WTC11 (cell line): ENCODE measurements around the gene ZNF324. TPM values are rescaled to one million over a fixed set of nuclear protein-coding genes. Genes with fewer than 3 reads are reported as not detected.

Source experiments
- ATAC-seq: fragments of 200-7000 bp; cut with Tn5 transposase; 2 replicates; pipeline ENCODE4 v1.10.0; 2021; ENCODE audit warnings: mild to moderate bottlenecking, moderate library complexity
- CTCF ChIA-PET: fragments of 300-600 bp; sonication (Branson Sonifier 250); formaldehyde crosslinking; loops from one replicate; lab custom pipeline; 2021; ENCODE audit warnings: antibody characterized with exemption; lab: Charles Lee
- POLR2A ChIA-PET: fragments of 350-600 bp; sonication (Branson Sonifier 250); formaldehyde crosslinking; loops from one replicate; lab custom pipeline; 2021; ENCODE audit warnings: antibody characterized with exemption; lab: Charles Lee
- DNase-seq: peaks from one replicate; pipeline ENCODE4 v3.0.0; 2021; ENCODE audit warnings: low spot score
- H3K27ac Mint-ChIP-seq: 2 replicates; pipeline ENCODE4 v1.8.0; 2021; ENCODE audit warnings: mixed read lengths
- H3K27me3 Mint-ChIP-seq: 2 replicates; pipeline ENCODE4 v1.8.0; 2021; ENCODE audit warnings: low read depth, mild to moderate bottlenecking, moderate library complexity, mixed read lengths
- H3K36me3 Mint-ChIP-seq: 2 replicates; pipeline ENCODE4 v1.8.0; 2021; ENCODE audit warnings: mixed read lengths
- H3K4me1 Mint-ChIP-seq: 2 replicates; pipeline ENCODE4 v1.8.0; 2022; ENCODE audit warnings: mixed read lengths
- H3K4me3 Mint-ChIP-seq: 2 replicates; pipeline ENCODE4 v1.8.0; 2021; ENCODE audit warnings: mild to moderate bottlenecking, moderate library complexity, mixed read lengths
- H3K9me3 Mint-ChIP-seq: 2 replicates; pipeline ENCODE4 v1.8.0; 2021; ENCODE audit warnings: mixed read lengths
- ETV6 ChIP-seq: sonication (generic); formaldehyde crosslinking; IDR thresholded peaks from 2 replicates; pipeline ENCODE4 v1.8.1; 2022; ENCODE audit warnings: mild to moderate bottlenecking, missing genetic modification reagents
- FOXP4 ChIP-seq: sonication (generic); formaldehyde crosslinking; IDR thresholded peaks from 2 replicates; pipeline ENCODE4 v1.8.0; 2022; ENCODE audit warnings: mild to moderate bottlenecking, missing genetic modification reagents
- HMGXB4 ChIP-seq: sonication (generic); formaldehyde crosslinking; IDR thresholded peaks from 2 replicates; pipeline ENCODE4 v1.8.1; 2023; ENCODE audit warnings: mild to moderate bottlenecking, moderate library complexity, missing genetic modification reagents
- RELA ChIP-seq: sonication (generic); formaldehyde crosslinking; IDR thresholded peaks from 2 replicates; pipeline ENCODE4 v1.8.1; 2022; ENCODE audit warnings: missing genetic modification reagents, mild to moderate bottlenecking, borderline replicate concordance
- TCF7 ChIP-seq: sonication (generic); formaldehyde crosslinking; IDR thresholded peaks from 2 replicates; pipeline ENCODE4 v1.8.0; 2022; ENCODE audit warnings: mild to moderate bottlenecking, low read depth, missing genetic modification reagents, moderate library complexity
- USF1 ChIP-seq: sonication (generic); formaldehyde crosslinking; IDR thresholded peaks from 2 replicates; pipeline ENCODE4 v1.8.0; 2022; ENCODE audit warnings: mild to moderate bottlenecking, missing genetic modification reagents
- ZNF121 ChIP-seq: sonication (generic); formaldehyde crosslinking; IDR thresholded peaks from 2 replicates; pipeline ENCODE4 v1.8.0; 2023; ENCODE audit warnings: missing genetic modification reagents
- ZNF263 ChIP-seq: sonication (generic); formaldehyde crosslinking; IDR thresholded peaks from 2 replicates; pipeline ENCODE4 v1.8.1; 2022; ENCODE audit warnings: low read depth, mild to moderate bottlenecking, moderate library complexity, missing genetic modification reagents
- ZNF317 ChIP-seq: sonication (generic); formaldehyde crosslinking; IDR thresholded peaks from 2 replicates; pipeline ENCODE4 v1.8.1; 2023; ENCODE audit warnings: low read depth, mild to moderate bottlenecking, moderate library complexity, missing genetic modification reagents, borderline replicate concordance
- ZNF416 ChIP-seq: fragments of 250-450 bp; sonication (Bioruptor Pico); IDR thresholded peaks from 2 replicates; pipeline ENCODE4 v1.9.0; 2021; ENCODE audit warnings: mild to moderate bottlenecking, inconsistent platforms
- total RNA-seq: library from RNA; stranded (reverse); gene quantifications from 3 replicates; pipeline ENCODE4 v1.2.3, GENCODE V29; 2021

Gene ZNF324
- total RNA-seq, 1 experiment from 2014 or later, result 5.9 TPM

GRCh38 chr19:58516964-58517833 lies 50.3 kb downstream of the ZNF324 start:
- no peak overlapping the region for H3K27ac Mint-ChIP-seq
- ChIA-PET CTCF (interaction anchor here (1.1 to 6.5 kb wide), 5 partner anchors 21 to 64 kb away, joined by 3 to 60 read pairs (median 20); partner anchors contain the start of gene TRIM28), POLR2A (no interaction called here)
- H3K9me3 Mint-ChIP-seq, result no peaks in the 10 kb centered on the region
- H3K4me1 Mint-ChIP-seq, result peaks cover 45% of the 10 kb centered on the region
- no peak for ATAC-seq
- peak; percentile 42 for DNase-seq
- TF ChIP-seq HMGXB4 (CRISPR knock-in tag) (no peak), TCF7 (CRISPR knock-in tag) (0 out of 2 replicates have a peak, but pooled peaks have one; percentile 23)
- no peak overlapping the region for H3K4me3 Mint-ChIP-seq
- peaks cover 3% of the 10 kb centered on the region for H3K27me3 Mint-ChIP-seq
- peaks cover 5% of the 10 kb centered on the region for H3K36me3 Mint-ChIP-seq

GRCh38 chr19:58518256-58519086 lies 51.6 kb downstream of the ZNF324 start:
- ATAC-seq, result no peak
- Mint-ChIP-seq H3K27ac (peak overlapping the region; percentile 99), H3K27me3 (no peaks in the 10 kb centered on the region; the same call in 1 of the 2 replicates), H3K36me3 (peaks cover 5% of the 10 kb centered on the region), H3K9me3 (no peaks in the 10 kb centered on the region), H3K4me1 (peaks cover 52% of the 10 kb centered on the region), H3K4me3 (peak overlapping the region; percentile 97)
- POLR2A ChIA-PET, result interaction anchor here (1.3 to 3.3 kb wide), 6 partner anchors 20 to 44 kb away, joined by 3 to 34 read pairs (median 12); partner anchors contain the start of genes CHMP2A, TRIM28 and UBE2M
- DNase-seq, result no peak
- CTCF ChIA-PET, result interaction anchor here (0.6 to 6.5 kb wide), 28 partner anchors 10 to 497 kb away, joined by 3 to 60 read pairs (median 6); partner anchors contain the start of genes CHMP2A, RNF225, TRIM28 and UBE2M
- TF ChIP-seq TCF7 (CRISPR knock-in tag) (no peak), ZNF317 (CRISPR knock-in tag) (no peak)

GRCh38 chr19:58519087-58519354 lies 52.1 kb downstream of the ZNF324 start:
- TF ChIP-seq ZNF416 (CRISPR knock-in tag), result no peak
- 0 out of 2 replicates have a peak, but pooled peaks have one; percentile 15 for TF ChIP-seq FOXP4 (CRISPR knock-in tag)
- TF ChIP-seq USF1 (CRISPR knock-in tag), result 0 out of 2 replicates have a peak, but pooled peaks have one; percentile 11
- peak; percentile 5; the same call in 1 of the 2 replicates for TF ChIP-seq ETV6 (CRISPR knock-in tag)
- TF ChIP-seq RELA (CRISPR knock-in tag), result 0 out of 2 replicates have a peak, but pooled peaks have one; percentile 9
- no peak for TF ChIP-seq ZNF121
- TF ChIP-seq ZNF263 (CRISPR knock-in tag), result no peak
- POLR2A ChIA-PET, result interaction anchor here (1.3 to 3.3 kb wide), 8 partner anchors 19 to 54 kb away, joined by 3 to 34 read pairs (median 10); partner anchors contain the start of genes CHMP2A, TRIM28 and UBE2M
- Mint-ChIP-seq H3K4me1 (peaks cover 52% of the 10 kb centered on the region), H3K27me3 (no peaks in the 10 kb centered on the region), H3K36me3 (peaks cover 5% of the 10 kb centered on the region), H3K4me3 (peak overlapping the region; percentile 97), H3K9me3 (no peaks in the 10 kb centered on the region), H3K27ac (peak overlapping the region; percentile 99)
- DNase-seq (peak; percentile 80), ATAC-seq (peak; percentile 41)
- CTCF ChIA-PET, result interaction anchor here (0.6 to 6.5 kb wide), 29 partner anchors 9 to 497 kb away, joined by 3 to 60 read pairs (median 7); partner anchors contain the start of genes CHMP2A, RNF225, TRIM28 and UBE2M
